Neuronal stem cell (in vitro differentiated cells): Measurements from ENCODE around the gene ANKS1B.
A peak's percentile ranks its signal among the peaks of the same experiment; 100 is the strongest.

Source experiments
- DNase-seq: peaks from one replicate; pipeline ENCODE4 v3.0.0-alpha.2; 2013; ENCODE audit warnings: low spot score
- H2AFZ ChIP-seq: one replicate; pipeline ENCODE4 v1.6.1; 2013; ENCODE audit warnings: mild to moderate bottlenecking, low read length, inconsistent platforms
- H2AK5ac ChIP-seq: 2 replicates; pipeline ENCODE4 v1.6.1; 2013; ENCODE audit warnings: low read depth, mild to moderate bottlenecking, inconsistent platforms, low read length, moderate library complexity, mixed read lengths
- H2BK120ac ChIP-seq: 2 replicates; pipeline ENCODE4 v1.6.1; 2013; ENCODE audit warnings: low read depth, mild to moderate bottlenecking, inconsistent platforms, low read length, moderate library complexity, mixed read lengths
- H2BK12ac ChIP-seq: one replicate; pipeline ENCODE4 v1.6.1; 2013; ENCODE audit warnings: low read length, inconsistent platforms
- H2BK15ac ChIP-seq: 2 replicates; pipeline ENCODE4 v1.6.1; 2013; ENCODE audit warnings: mild to moderate bottlenecking, low read length, inconsistent platforms, mixed read lengths
- H2BK5ac ChIP-seq: one replicate; pipeline ENCODE4 v1.6.1; 2013; ENCODE audit warnings: inconsistent platforms, mild to moderate bottlenecking, low read length, moderate library complexity
- H3K14ac ChIP-seq: one replicate; pipeline ENCODE4 v1.6.1; 2013; ENCODE audit warnings: low read length, inconsistent platforms
- H3K18ac ChIP-seq: 2 replicates; pipeline ENCODE4 v1.6.1; 2013; ENCODE audit warnings: low read length, inconsistent platforms
- H3K23ac ChIP-seq: 2 replicates; pipeline ENCODE4 v1.6.1; 2013; ENCODE audit warnings: low read depth, mild to moderate bottlenecking, mixed read lengths, low read length, inconsistent platforms; ENCODE audit not compliant: poor library complexity
- H3K27ac ChIP-seq: replicated peaks from 3 replicates; pipeline ENCODE4 v1.5.1; 2013; ENCODE audit warnings: low read length, inconsistent platforms
- H3K27me3 ChIP-seq, 3 experiments: 2 replicates each; pipeline ENCODE4 v1.6.1; 2013; ENCODE audit warnings: low read length in 3 of 3, mild to moderate bottlenecking in 2 of 3, inconsistent platforms in 1 of 3, low read depth in 1 of 3, mixed read lengths in 1 of 3, moderate library complexity in 1 of 3; ENCODE audit not compliant: control insufficient read depth in 3 of 3, insufficient read depth in 3 of 3
- H3K36me3 ChIP-seq, 2 donors: replicated peaks in 1 of 2; 2 replicates each; pipeline ENCODE4 v1.6.1; 2013; ENCODE audit warnings: low read length in 2 of 2; ENCODE audit not compliant: control insufficient read depth in 2 of 2, insufficient read depth in 2 of 2
- H3K4ac ChIP-seq: 2 replicates; pipeline ENCODE4 v1.6.1; 2013; ENCODE audit warnings: inconsistent platforms, mild to moderate bottlenecking, low read length, moderate library complexity
- H3K4me1 ChIP-seq, 2 donors: 1 replicate in 1 of 2; 2 replicates in 1 of 2; pipeline ENCODE4 v1.6.1; 2013; ENCODE audit warnings: low read length in 2 of 2, low read depth in 1 of 2; ENCODE audit not compliant: control insufficient read depth in 2 of 2, insufficient read depth in 1 of 2
- H3K4me2 ChIP-seq: one replicate; pipeline ENCODE4 v1.6.1; 2013; ENCODE audit warnings: mild to moderate bottlenecking, low read length, inconsistent platforms; ENCODE audit not compliant: insufficient read depth, poor library complexity, severe bottlenecking
- H3K4me3 ChIP-seq, 2 donors: 2 replicates each; pipeline ENCODE4 v1.5.1; 2013; ENCODE audit warnings: low read length in 2 of 2, mild to moderate bottlenecking in 2 of 2, inconsistent platforms in 1 of 2, moderate library complexity in 1 of 2
- H3K79me1 ChIP-seq: one replicate; pipeline ENCODE4 v1.6.1; 2013; ENCODE audit warnings: low read depth, mild to moderate bottlenecking, inconsistent platforms, low read length, moderate library complexity
- H3K9ac ChIP-seq: one replicate; pipeline ENCODE4 v1.6.1; 2013; ENCODE audit warnings: mild to moderate bottlenecking, low read depth, low read length, inconsistent platforms; ENCODE audit not compliant: poor library complexity
- H3K9me3 ChIP-seq, 2 donors: replicated peaks in 1 of 2; 2 replicates each; pipeline versions ENCODE3 to v1.6.1; 2013; ENCODE audit warnings: low read length in 2 of 2, mild to moderate bottlenecking in 2 of 2, inconsistent platforms in 1 of 2, low read depth in 1 of 2, mixed read lengths in 1 of 2, moderate library complexity in 1 of 2; ENCODE audit not compliant: control insufficient read depth in 2 of 2, insufficient read depth in 1 of 2
- H4K8ac ChIP-seq: one replicate; pipeline ENCODE4 v1.6.1; 2013; ENCODE audit warnings: low read depth, mild to moderate bottlenecking, inconsistent platforms, low read length, moderate library complexity
- H4K91ac ChIP-seq: one replicate; pipeline ENCODE4 v1.6.1; 2013; ENCODE audit warnings: low read length, low read depth, mild to moderate bottlenecking, inconsistent platforms; ENCODE audit not compliant: poor library complexity
- WGBS, 2 donors: extraction: QIAGEN DNeasy Blood & Tissue Kit; methylation state at CpG; one replicate each; pipeline ENCODE4 v1.1.7; 2013; ENCODE audit warnings: missing lambda C conversion rate in 2 of 2, mixed read lengths in 1 of 2; ENCODE audit not compliant: insufficient read length in 2 of 2, insufficient replicate concordance in 1 of 2; ENCODE audit errors: extremely low coverage in 2 of 2; 5-methylcytosine and 5-hydroxymethylcytosine counted together

Gene ANKS1B

GRCh38 chr12:99111600-99111999 lies 873.1 kb downstream of the ANKS1B start:
- Histone ChIP-seq H3K4me3 (no peak overlapping the region), H3K79me1 (no peaks in the 10 kb centered on the region), H3K9ac (no peak overlapping the region), H3K18ac (no peak overlapping the region), H2AK5ac (no peak overlapping the region), H3K36me3 (no peaks in the 10 kb centered on the region), H3K4ac (no peak overlapping the region), H3K9me3 (no peaks in the 10 kb centered on the region), H2BK15ac (no peak overlapping the region), H2BK12ac (no peak overlapping the region), H3K23ac (no peak overlapping the region), H3K14ac (no peak overlapping the region), H3K27me3 (no peaks in the 10 kb centered on the region), H3K4me1 (peaks cover 9 to 18% of the 10 kb centered on the region in 2 donors), H4K91ac (no peak overlapping the region), H2BK120ac (no peak overlapping the region), H3K27ac (no peak overlapping the region), H3K4me2 (no peak overlapping the region), H4K8ac (no peak overlapping the region), H2BK5ac (no peak overlapping the region), H2AFZ (no peak overlapping the region)
- no CpG with 5 or more reads among the region's 5 CpGs for WGBS, 2 donors
- DNase-seq: no peak

GRCh38 chr12:99110868-99111267 lies 873.9 kb downstream of the ANKS1B start:
- no peak for DNase-seq
- H3K4me3 ChIP-seq: no peak overlapping the region

GRCh38 chr12:99110212-99110611 lies 874.5 kb downstream of the ANKS1B start:
- no peak overlapping the region for H3K27ac ChIP-seq
- no peak overlapping the region for H2AFZ ChIP-seq
- H4K91ac ChIP-seq: no peak overlapping the region
- no peak overlapping the region for H3K4me3 ChIP-seq
- no peak overlapping the region for H3K4me2 ChIP-seq
- H2BK5ac ChIP-seq: no peak overlapping the region
- H3K36me3 ChIP-seq: no peaks in the 10 kb centered on the region
- no peak overlapping the region for H3K23ac ChIP-seq
- no peak overlapping the region for H2BK12ac ChIP-seq
- H2AK5ac ChIP-seq: no peak overlapping the region
- peaks cover 9 to 18% of the 10 kb centered on the region in 2 donors for H3K4me1 ChIP-seq
- H3K27me3 ChIP-seq: no peaks in the 10 kb centered on the region
- no peak for DNase-seq
- H2BK120ac ChIP-seq: no peak overlapping the region
- no peak overlapping the region for H3K9ac ChIP-seq
- no peak overlapping the region for H2BK15ac ChIP-seq
- no peak overlapping the region for H3K14ac ChIP-seq
- no CpG with 5 or more reads among the region's 2 CpGs for WGBS, 2 donors
- H4K8ac ChIP-seq: no peak overlapping the region
- H3K79me1 ChIP-seq: no peaks in the 10 kb centered on the region
- H3K9me3 ChIP-seq: no peaks in the 10 kb centered on the region
- H3K4ac ChIP-seq: no peak overlapping the region
- no peak overlapping the region for H3K18ac ChIP-seq

More at GRCh38 chr12:99110868-99111267, 873.9 kb downstream of the ANKS1B start:
- H3K27me3 ChIP-seq: no peaks in the 10 kb centered on the region
- no peak overlapping the region for H2BK12ac ChIP-seq
- H4K91ac ChIP-seq: peak overlapping the region; percentile 30
- no peaks in the 10 kb centered on the region for H3K36me3 ChIP-seq
- H2AFZ ChIP-seq: peak overlapping the region; percentile 39
- H2AK5ac ChIP-seq: no peak overlapping the region
- no peaks in the 10 kb centered on the region for H3K79me1 ChIP-seq
- peaks cover 9 to 18% of the 10 kb centered on the region in 2 donors for H3K4me1 ChIP-seq
- H3K9ac ChIP-seq: no peak overlapping the region
- H3K9me3 ChIP-seq: no peaks in the 10 kb centered on the region
- H3K27ac ChIP-seq: no peak overlapping the region
- H3K18ac ChIP-seq: peak overlapping the region; percentile 71
- no peak overlapping the region for H3K23ac ChIP-seq
- H3K4me2 ChIP-seq: no peak overlapping the region
- no peak overlapping the region for H2BK120ac ChIP-seq
- no peak overlapping the region for H2BK15ac ChIP-seq
- no peak overlapping the region for H3K14ac ChIP-seq
- WGBS, 2 donors: no CpG with 5 or more reads among the region's 3 CpGs
- no peak overlapping the region for H4K8ac ChIP-seq
- no peak overlapping the region for H2BK5ac ChIP-seq
- H3K4ac ChIP-seq: no peak overlapping the region

- Histone ChIP-seq H2BK12ac (no peak overlapping the region), H3K23ac (no peak overlapping the region), H3K18ac (no peak overlapping the region), H4K8ac (no peak overlapping the region), H3K4me1 (peaks cover 9 to 18% of the 10 kb centered on the region in 2 donors), H3K27ac (no peak overlapping the region), H3K9me3 (no peaks in the 10 kb centered on the region), H2BK5ac (no peak overlapping the region), H2AK5ac (no peak overlapping the region), H4K91ac (no peak overlapping the region), H3K4ac (no peak overlapping the region), H3K9ac (no peak overlapping the region), H3K79me1 (no peaks in the 10 kb centered on the region), H3K36me3 (no peaks in the 10 kb centered on the region), H2BK120ac (no peak overlapping the region), H3K4me2 (no peak overlapping the region), H3K4me3 (no peak overlapping the region), H2BK15ac (no peak overlapping the region), H3K27me3 (no peaks in the 10 kb centered on the region), H2AFZ (no peak overlapping the region), H3K14ac (no peak overlapping the region)
- no CpG with 5 or more reads among the region's 2 CpGs for WGBS, 2 donors
- DNase-seq: no peak
Measured at GRCh38 chr12:99108924-99109323, 875.8 kb downstream of the ANKS1B start.
